Osteoblast (primary cell): ENCODE results near the gene DENND2A. TPM values are rescaled to one million over a fixed set of nuclear protein-coding genes. Genes with fewer than 3 reads are reported as not detected.
"Not testable (repeated sequence)": the region's sequence is repeated elsewhere in the genome, so short reads cannot be mapped to it uniquely, and the experiment has no call there.

Experiments used
- DNase-seq: peaks from one replicate; pipeline ENCODE4 v3.0.0; 2011; ENCODE audit warnings: low spot score, mixed read lengths; ENCODE audit not compliant: insufficient read length; ENCODE audit errors: missing footprints
- H2AFZ ChIP-seq: 2 replicates; pipeline ENCODE4 v1.6.0; 2011; ENCODE audit warnings: mild to moderate bottlenecking, low read length
- H3K27ac ChIP-seq: 2 replicates; pipeline ENCODE4 v1.5.1; 2011; ENCODE audit warnings: mild to moderate bottlenecking, low read depth, low read length, moderate library complexity
- H3K27me3 ChIP-seq: 2 replicates; pipeline ENCODE4 v1.6.0; 2012; ENCODE audit warnings: mild to moderate bottlenecking, control low read depth, inconsistent platforms, low read length, moderate library complexity; ENCODE audit not compliant: insufficient read depth
- H3K36me3 ChIP-seq: 2 replicates; pipeline ENCODE4 v1.5.1; 2011; ENCODE audit warnings: mild to moderate bottlenecking, low read length, control low read depth, moderate library complexity; ENCODE audit not compliant: insufficient read depth
- H3K4me1 ChIP-seq: 2 replicates; pipeline ENCODE4 v1.5.1; 2011; ENCODE audit warnings: mild to moderate bottlenecking, low read length, control low read depth, moderate library complexity; ENCODE audit not compliant: insufficient read depth
- H3K4me2 ChIP-seq: 2 replicates; pipeline ENCODE4 v1.6.0; 2011; ENCODE audit warnings: mild to moderate bottlenecking, low read length; ENCODE audit not compliant: insufficient read depth
- H3K4me3 ChIP-seq: fragments of 200-600 bp; sonication (generic); 3 replicates; pipeline ENCODE4 v1.5.1; 2012; ENCODE audit warnings: mild to moderate bottlenecking, low read length, inconsistent platforms; ENCODE audit not compliant: insufficient read depth
- H3K79me2 ChIP-seq: 2 replicates; pipeline ENCODE4 v1.6.0; 2012; ENCODE audit warnings: mild to moderate bottlenecking, low read length, control low read depth, inconsistent platforms; ENCODE audit not compliant: insufficient read depth
- H3K9me3 ChIP-seq: 2 replicates; pipeline ENCODE4 v1.5.1; 2011; ENCODE audit warnings: low read depth, low read length, control low read depth
- H4K20me1 ChIP-seq: 2 replicates; pipeline ENCODE4 v1.6.0; 2012; ENCODE audit warnings: mild to moderate bottlenecking, low read length, control low read depth; ENCODE audit not compliant: insufficient read depth
- total RNA-seq: library from RNA; depleted of rRNA; stranded (reverse); fragments of >200 nt; gene quantifications from 2 replicates; pipeline ENCODE4 v1.2.3, GENCODE V29; 2012
- TF ChIP-seq, protein P1 (sequence below): IDR thresholded peaks from 2 replicates; pipeline ENCODE4 v1.5.1; 2011; ENCODE audit warnings: mild to moderate bottlenecking, low read depth, low read length, moderate library complexity; ENCODE audit errors: extremely low read depth

Gene DENND2A
- total RNA-seq, 1 donor, result 0.36 TPM

DNA sequence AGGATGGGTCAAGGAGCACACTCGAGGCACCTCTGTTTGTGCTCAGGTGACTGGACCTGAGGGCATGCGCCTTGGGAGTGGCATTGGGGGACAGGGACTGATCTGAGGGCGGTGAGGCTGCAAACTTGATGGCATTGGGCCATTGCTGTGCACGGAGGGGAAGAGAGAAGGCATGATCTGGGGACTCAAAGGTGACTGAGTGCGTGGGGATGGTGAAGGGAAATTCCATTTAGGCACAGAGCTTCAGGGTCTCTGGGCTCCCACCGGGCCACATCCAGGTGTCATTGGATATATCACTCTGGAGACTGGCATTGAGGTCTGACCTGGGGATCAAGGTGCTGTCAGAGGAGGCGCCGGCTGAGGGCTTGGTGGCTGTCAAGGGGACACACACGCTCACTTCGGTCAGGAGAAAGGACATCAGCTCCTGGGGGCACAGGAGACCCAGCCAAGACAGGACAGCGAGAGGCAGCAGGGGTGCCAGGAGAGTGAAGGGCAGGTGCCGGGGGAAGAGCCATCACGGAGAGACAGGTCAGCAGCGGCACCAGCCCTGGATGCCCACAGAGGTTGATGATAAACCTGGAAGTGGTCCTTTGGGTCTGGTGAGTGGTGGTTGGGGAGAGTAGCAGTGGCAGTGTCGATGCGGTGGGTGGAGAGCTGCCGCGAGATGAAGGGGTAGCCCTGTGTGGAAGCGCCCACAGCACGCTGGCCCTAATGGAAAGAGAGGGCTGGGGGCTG, 37.6 kb upstream of the DENND2A start:
- no peaks in the 10 kb centered on the region for H3K9me3 ChIP-seq
- H3K4me2 ChIP-seq, result no peak overlapping the region
- TF ChIP-seq, protein P1, sequence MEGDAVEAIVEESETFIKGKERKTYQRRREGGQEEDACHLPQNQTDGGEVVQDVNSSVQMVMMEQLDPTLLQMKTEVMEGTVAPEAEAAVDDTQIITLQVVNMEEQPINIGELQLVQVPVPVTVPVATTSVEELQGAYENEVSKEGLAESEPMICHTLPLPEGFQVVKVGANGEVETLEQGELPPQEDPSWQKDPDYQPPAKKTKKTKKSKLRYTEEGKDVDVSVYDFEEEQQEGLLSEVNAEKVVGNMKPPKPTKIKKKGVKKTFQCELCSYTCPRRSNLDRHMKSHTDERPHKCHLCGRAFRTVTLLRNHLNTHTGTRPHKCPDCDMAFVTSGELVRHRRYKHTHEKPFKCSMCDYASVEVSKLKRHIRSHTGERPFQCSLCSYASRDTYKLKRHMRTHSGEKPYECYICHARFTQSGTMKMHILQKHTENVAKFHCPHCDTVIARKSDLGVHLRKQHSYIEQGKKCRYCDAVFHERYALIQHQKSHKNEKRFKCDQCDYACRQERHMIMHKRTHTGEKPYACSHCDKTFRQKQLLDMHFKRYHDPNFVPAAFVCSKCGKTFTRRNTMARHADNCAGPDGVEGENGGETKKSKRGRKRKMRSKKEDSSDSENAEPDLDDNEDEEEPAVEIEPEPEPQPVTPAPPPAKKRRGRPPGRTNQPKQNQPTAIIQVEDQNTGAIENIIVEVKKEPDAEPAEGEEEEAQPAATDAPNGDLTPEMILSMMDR, result no peak
- peaks cover 4% of the 10 kb centered on the region for H4K20me1 ChIP-seq
- no peak for DNase-seq
- peaks cover 8% of the 10 kb centered on the region for H3K4me1 ChIP-seq
- H3K36me3 ChIP-seq, result peaks cover 7% of the 10 kb centered on the region
- H3K27me3 ChIP-seq, result no peaks in the 10 kb centered on the region
- H3K79me2 ChIP-seq, result no peaks in the 10 kb centered on the region
- H3K4me3 ChIP-seq, result no peak overlapping the region
- H2AFZ ChIP-seq, result no peak overlapping the region
- no peak overlapping the region for H3K27ac ChIP-seq

DNA sequence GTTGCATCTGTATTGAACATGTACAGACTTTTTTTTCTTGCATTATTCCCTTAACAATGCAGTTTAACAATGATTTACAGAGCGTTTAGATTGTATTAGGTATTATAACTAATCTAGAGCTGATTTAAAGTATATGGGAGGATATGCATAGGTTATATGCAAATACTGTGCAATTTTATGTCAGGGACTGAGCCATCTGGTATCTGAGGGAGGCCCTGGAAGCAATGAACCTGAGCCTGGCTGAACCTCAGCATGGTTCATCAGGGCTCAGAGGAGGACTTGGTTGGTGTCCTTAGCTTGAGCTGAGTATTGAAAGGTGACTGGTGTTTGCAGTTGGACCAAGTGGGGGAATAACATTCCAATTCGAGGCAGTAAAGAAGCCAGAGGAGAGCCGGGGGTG, 36.9 kb upstream of the DENND2A start:
- Histone ChIP-seq H3K36me3 (peaks cover 7% of the 10 kb centered on the region), H2AFZ (no peak overlapping the region), H3K27me3 (no peaks in the 10 kb centered on the region), H3K79me2 (no peaks in the 10 kb centered on the region), H3K4me2 (no peak overlapping the region), H4K20me1 (peaks cover 4% of the 10 kb centered on the region), H3K27ac (no peak overlapping the region), H3K9me3 (no peaks in the 10 kb centered on the region), H3K4me3 (no peak overlapping the region), H3K4me1 (peaks cover 8% of the 10 kb centered on the region)
- TF ChIP-seq, protein P1, result no peak
- no peak for DNase-seq

- H3K27me3 ChIP-seq, H3K4me2 ChIP-seq, H3K27ac ChIP-seq, H3K79me2 ChIP-seq, DNase-seq, H2AFZ ChIP-seq, H3K9me3 ChIP-seq, H3K4me1 ChIP-seq, H3K4me3 ChIP-seq, H4K20me1 ChIP-seq, H3K36me3 ChIP-seq: not testable (repeated sequence)
Measured at GRCh38 chr7:140676956-140677355, 36.3 kb upstream of the DENND2A start.

GRCh38 chr7:140676306-140676705, 35.7 kb upstream of the DENND2A start:
- no peaks in the 10 kb centered on the region for H3K79me2 ChIP-seq
- no peak overlapping the region for H3K27ac ChIP-seq
- TF ChIP-seq, protein P1, result no peak
- H3K9me3 ChIP-seq, result no peaks in the 10 kb centered on the region
- no peak for DNase-seq
- no peak overlapping the region for H3K4me3 ChIP-seq
- no peaks in the 10 kb centered on the region for H3K27me3 ChIP-seq
- H3K4me2 ChIP-seq, result no peak overlapping the region
- peaks cover 4% of the 10 kb centered on the region for H3K36me3 ChIP-seq
- no peak overlapping the region for H2AFZ ChIP-seq
- peaks cover 4% of the 10 kb centered on the region for H4K20me1 ChIP-seq
- peaks cover 8% of the 10 kb centered on the region for H3K4me1 ChIP-seq
